HK-2 (cell line): ENCODE data around the gene CPZ.

Source experiments
- DNase-seq: peaks from one replicate; pipeline ENCODE4 v3.0.0-alpha.2; 2018; ENCODE audit not compliant: unreplicated experiment

CPZ gene

DNA sequence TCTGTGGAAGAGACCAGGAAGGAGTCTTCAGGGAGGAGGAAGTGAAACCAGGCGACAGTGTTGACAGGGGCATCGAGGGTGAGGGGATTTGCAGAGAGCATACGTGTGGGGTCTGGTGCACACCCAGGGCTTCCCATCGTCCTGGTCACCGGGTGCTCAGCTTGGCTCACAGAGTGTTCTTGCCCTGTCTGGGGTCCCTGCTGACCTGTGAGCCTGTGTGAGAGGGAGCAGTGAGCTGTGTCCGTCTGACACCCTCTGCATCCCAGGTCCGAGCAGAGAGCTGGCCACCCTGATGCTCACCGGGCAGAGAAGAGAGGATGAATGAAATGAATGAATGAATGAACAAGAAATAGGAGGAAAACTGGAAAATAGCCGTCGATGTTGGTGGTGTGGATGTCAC is 46.5 kb downstream of the CPZ start:
- no peak for DNase-seq

DNA sequence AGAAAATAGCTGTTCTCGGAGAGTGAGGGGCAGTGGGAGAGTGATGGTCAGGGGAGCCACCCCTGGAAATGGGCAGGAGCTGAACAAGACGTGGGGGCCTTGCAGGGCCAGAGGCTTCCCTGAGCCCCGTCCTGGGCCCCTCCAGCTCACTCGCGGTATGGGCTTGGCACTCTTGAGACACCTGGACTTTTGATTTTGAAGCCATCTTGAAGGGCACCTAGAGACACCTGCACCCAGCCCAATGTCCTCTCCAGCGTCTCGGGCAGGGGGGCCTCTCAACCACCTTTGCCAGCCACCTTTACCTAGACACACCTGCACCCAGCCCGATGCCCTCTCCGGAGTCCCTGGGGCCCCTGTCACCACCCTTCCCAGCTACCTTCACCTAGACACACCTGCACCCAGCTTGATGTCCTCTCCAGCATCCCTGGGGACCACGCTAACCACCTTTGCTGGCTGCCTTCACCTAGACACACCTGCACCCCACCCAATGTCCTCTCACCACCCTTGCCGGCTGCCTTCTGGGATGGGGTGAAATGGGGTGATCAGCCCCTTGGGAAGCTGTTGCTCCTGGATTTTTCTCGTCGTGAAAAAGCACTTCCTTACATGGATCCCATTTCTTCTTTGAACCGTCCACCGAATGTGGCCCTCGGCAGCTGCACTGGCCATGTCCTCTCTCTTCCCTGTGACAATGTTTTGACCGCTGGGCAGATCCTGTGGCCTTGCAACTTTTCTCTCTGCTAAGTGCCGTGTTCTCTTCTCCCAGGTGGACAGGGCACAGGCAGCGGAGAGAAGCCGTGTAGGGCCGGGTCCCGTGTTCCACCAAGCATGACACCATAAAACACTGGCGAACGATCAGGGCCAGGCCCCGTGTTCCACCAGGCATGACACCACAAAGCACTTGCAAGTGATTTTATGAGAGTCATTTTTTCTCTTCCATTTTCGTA is 47.5 kb downstream of the CPZ start:
- DNase-seq = no peak

DNA sequence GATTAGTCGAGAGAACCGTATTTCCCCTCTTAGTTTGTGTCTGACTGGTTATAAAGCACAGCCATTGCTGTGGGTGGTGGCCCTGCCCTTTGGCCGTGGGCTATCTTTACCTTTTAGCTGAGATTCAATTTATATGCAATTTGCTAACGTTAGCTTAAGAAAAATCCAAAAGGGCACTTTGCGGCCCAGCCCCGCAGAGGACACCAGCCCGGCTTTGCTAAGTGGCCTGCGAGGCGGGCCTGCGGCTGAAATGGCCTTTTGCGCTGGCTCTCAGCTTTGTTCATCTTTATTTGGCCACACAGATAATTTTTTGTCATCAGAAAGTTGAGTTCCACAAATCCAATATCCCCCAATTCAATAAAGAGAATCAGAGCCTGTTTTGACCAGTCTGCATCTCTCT is 48.3 kb downstream of the CPZ start:
- DNase-seq = no peak

GRCh38 chr4:8641256-8641655 is 48.7 kb downstream of the CPZ start:
- DNase-seq = no peak

- no peak for DNase-seq
These were observed 49.5 kb downstream of the CPZ start for GRCh38 chr4:8641931-8642650.

DNA sequence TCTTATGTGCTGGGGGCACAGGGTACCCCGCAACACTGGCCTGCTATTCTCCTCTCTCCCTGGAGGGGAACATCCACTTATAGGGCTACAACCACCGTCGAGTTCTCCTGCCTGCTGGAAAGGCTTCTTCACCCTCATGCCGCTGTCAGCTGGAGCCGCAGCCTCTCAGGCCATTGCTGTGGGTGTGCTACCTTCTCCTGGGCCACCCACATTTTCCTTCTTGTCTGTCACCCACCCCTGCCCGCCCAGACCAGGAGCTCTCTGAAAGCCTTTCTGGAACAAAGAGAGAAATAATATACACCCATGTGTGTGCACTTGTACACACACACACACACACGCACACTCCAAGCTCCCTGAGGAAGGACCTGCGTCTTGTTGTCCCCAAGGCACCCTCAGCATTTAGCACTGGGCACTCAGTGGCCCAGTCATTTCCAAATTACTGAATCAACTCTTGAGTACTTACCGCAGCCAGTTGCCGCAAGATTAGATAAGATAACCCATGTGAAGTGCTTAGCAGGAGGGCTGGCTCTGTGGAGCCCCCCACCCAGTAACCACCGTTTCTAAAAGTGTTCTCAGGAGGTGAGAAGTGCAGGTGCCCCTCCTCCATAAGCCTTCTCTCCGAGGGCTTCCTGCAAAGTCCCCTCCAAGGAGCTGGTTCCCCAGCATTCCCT is 50.2 kb downstream of the CPZ start:
- DNase-seq = no peak

DNA sequence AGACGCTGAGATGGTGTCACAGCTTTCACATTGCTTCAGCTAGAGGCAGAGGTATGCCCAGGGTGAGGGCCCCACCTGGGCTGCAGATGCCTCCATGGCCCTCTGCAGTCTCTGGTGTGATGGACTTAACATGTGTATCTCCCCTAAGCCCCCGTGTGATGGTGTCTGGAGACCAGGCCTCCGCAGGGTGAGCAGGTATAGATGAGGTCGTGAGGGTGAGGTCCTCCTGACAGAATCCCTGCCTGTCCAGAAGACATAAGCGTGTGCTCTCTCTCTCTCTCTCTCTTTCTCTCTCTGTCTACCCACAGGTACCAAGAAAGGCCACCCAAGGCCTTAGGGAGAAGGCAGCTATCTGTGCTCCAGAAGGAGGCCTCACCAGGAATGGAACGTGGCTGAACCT is 50.9 kb downstream of the CPZ start:
- DNase-seq = no peak

DNA sequence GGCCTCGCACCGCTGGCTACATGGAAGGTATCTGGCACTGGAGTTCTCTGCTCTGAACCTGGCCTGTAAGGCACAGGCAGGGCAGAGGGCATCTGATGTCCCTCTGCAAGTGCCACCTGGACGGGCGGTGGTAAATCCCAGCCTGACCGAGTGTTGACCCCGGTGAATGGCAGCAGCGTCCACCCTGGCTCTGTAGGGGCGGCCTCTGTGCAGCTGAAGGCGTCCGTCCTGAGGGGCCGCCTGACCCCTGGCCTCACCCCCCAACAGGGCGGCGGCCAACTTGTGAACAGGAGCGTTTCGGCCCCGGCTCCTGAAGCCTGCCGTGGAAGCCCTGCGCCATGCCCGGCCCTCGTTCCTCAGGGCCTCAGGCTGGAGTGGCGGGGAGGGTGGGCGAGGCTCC is 51.4 kb downstream of the CPZ start:
- DNase-seq = no peak

DNA sequence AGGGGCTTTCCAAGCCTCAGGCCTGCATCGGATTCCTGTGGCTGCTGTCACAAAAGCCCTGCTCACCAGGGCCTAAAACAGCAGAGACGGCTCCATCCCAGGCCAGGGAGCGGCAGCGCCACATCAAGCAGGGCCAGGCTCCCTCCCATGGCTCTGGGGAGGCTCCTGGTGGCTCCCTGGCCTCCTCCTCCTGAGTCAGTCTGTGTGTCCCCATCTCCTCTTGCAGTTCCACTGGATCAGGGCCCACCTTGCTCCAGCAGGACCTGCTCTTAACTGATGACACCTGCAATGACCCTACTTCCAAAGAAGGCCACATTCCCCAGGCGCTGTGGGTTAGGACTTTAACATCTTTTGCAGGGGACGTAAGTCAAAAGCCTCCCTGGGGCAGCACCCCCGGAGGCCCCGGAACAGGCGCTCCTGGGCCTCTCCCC is 51.9 kb downstream of the CPZ start:
- no peak for DNase-seq

- no peak for DNase-seq
These were observed 52.6 kb downstream of the CPZ start for GRCh38 chr4:8644966-8645752.

- no peak for DNase-seq
These were observed 53.2 kb downstream of the CPZ start for GRCh38 chr4:8645753-8646124.

- peak; percentile 24 for DNase-seq
These were observed 53.9 kb downstream of the CPZ start for GRCh38 chr4:8646296-8647093.

DNA sequence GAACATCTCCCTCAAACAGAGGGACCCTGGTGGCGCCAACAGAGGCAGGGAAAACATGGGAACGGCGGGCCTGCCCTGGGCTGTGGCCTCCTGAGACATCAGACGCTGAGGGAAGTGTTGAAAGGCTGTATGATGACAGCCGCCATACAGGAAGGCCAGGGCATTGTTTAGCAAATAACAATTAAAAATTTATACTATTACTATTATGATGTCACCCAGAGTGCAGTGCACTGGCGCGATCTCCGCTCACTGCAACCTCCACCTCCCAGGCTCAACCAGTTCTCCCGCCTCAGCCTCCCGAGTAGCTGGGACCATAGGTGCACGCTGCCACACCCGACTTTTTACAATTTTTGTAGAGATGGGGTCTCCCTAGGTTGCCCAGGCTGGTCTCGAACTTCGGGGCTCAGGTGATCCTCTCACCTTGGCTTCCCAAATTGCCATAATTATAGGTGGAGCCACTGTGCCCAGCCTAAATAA is 54.6 kb downstream of the CPZ start:
- DNase-seq = no peak

DNA sequence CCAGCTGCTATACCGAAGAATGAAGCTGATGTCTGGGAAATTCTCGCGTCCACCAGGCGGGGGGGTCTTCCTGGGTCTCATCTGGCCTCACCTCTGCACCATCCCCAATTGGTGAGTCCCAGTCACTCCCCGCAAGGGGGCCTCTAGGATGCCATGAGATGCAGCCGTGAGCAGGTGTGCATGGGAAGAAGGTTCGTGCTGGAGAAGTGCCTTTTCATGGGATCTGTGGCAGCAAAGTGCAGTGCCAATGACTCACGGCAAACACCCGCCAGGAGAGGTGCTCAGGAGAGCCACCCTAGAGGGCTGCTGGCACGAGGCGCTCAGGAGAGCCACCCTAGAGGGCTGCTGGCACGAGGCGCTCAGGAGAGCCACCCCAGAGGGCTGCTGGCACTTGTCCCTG is 55.1 kb downstream of the CPZ start:
- no peak for DNase-seq

DNA sequence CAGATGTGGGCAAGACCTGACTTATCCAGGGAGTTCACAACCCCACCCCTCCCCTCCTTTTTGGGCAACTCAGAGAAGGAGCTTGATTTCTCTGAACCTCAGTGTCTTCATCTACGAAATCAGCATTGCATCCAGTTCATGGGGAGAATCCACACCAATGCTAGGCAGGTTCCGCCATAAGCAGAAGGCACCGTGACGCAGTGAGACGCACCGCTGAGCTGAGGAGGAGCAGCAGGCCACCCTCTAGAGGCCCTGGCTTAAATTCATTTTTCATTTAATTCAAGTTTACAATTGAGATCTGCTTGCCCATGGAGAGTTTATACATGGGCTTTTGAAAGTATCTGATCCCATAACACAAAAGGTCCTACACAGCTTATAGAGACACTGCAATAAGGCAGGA is 55.7 kb downstream of the CPZ start:
- no peak for DNase-seq

GRCh38 chr4:8648816-8649630 is 56.5 kb downstream of the CPZ start:
- DNase-seq = no peak

- DNase-seq = no peak
These were observed 57.2 kb downstream of the CPZ start for GRCh38 chr4:8649631-8650361.

DNA sequence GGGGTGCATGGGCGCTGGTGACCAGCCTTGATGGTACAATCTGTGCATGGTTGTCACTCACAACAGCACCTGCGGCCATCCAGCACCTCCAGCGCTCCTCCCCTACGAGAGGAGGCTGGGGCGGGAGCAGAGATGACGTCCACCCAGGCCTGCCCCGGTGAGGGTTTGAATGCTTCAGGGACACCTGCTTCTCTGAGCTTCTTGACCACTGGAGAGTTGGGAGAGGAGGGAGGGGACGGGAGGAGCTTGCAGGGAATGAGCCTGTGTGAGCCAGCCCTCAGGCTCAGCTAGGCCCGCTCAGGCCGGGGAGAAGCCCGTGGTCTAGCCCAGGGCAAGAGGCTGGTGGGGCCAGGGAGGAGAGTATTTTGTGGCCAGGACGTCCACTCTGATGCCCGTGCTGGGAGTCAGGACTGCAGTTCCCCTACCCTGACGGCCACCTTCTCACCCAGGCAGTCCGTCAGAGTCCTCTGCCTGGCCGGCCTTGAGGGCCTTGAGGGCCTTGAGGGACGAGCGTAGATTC is 59.2 kb downstream of the CPZ start:
- no peak for DNase-seq
